Nephron (organoid): ENCODE measurements around the gene STK32C.
A peak's percentile ranks its signal among the peaks of the same experiment; 100 is the strongest.

Source experiments
- H3K27ac Mint-ChIP-seq, 3 experiments: 2 replicates each; pipeline ENCODE4 v1.8.0; 2020; ENCODE audit warnings: mixed read lengths in 3 of 3, mild to moderate bottlenecking in 2 of 3, moderate library complexity in 1 of 3
- H3K27me3 Mint-ChIP-seq: 2 replicates; pipeline ENCODE4 v1.8.0; 2021; ENCODE audit warnings: low read depth, mild to moderate bottlenecking, moderate library complexity, mixed read lengths
- H3K36me3 Mint-ChIP-seq: 2 replicates; pipeline ENCODE4 v1.8.0; 2020; ENCODE audit warnings: low read depth, mixed read lengths
- H3K4me1 Mint-ChIP-seq: 2 replicates; pipeline ENCODE4 v1.8.0; 2020; ENCODE audit warnings: mixed read lengths
- H3K4me3 Mint-ChIP-seq, 3 experiments: 2 replicates each; pipeline ENCODE4 v1.8.0; 2020; ENCODE audit warnings: mild to moderate bottlenecking in 3 of 3, mixed read lengths in 3 of 3, moderate library complexity in 2 of 3
- H3K9me3 Mint-ChIP-seq: 2 replicates; pipeline ENCODE4 v1.8.0; 2020; ENCODE audit warnings: mixed read lengths
- CTCF ChIP-seq, 3 experiments: fragments of 200-600 bp; sonication (generic); IDR thresholded peaks; one replicate each; pipeline ENCODE4 v1.5.0; 2021; ENCODE audit warnings: antibody characterized with exemption in 3 of 3; ENCODE audit not compliant: unreplicated experiment in 3 of 3

The STK32C gene

GRCh38 chr10:132290631-132291030 lies 17.1 kb downstream of the STK32C start:
- Mint-ChIP-seq H3K9me3 (peaks cover 14% of the 10 kb centered on the region), H3K27ac (no peak overlapping the region), H3K4me1 (peaks cover 5% of the 10 kb centered on the region), H3K4me3 (no peak overlapping the region), H3K36me3 (no peaks in the 10 kb centered on the region), H3K27me3 (peaks cover 14% of the 10 kb centered on the region)
- no peak for TF ChIP-seq CTCF (IDR thresholded peaks at IDR 0.05; ENCODE audit: unreplicated experiment in 3 of 3)

- Mint-ChIP-seq H3K9me3 (peaks cover 14% of the 10 kb centered on the region), H3K27ac (no peak overlapping the region), H3K36me3 (no peaks in the 10 kb centered on the region), H3K4me3 (no peak overlapping the region), H3K4me1 (no peaks in the 10 kb centered on the region), H3K27me3 (peaks cover 12% of the 10 kb centered on the region)
- TF ChIP-seq CTCF (IDR thresholded peaks at IDR 0.05; ENCODE audit: unreplicated experiment in 3 of 3), result no peak
Observed at GRCh38 chr10:132289439-132289838, 18.3 kb downstream of the STK32C start.

GRCh38 chr10:132283604-132284382 lies 24.0 kb downstream of the STK32C start:
- Mint-ChIP-seq H3K9me3 (peaks cover 10% of the 10 kb centered on the region), H3K4me1 (peaks cover 16% of the 10 kb centered on the region), H3K36me3 (no peaks in the 10 kb centered on the region), H3K27me3 (peaks cover 35% of the 10 kb centered on the region), H3K4me3 (no peak overlapping the region), H3K27ac (no peak overlapping the region)
- TF ChIP-seq CTCF (IDR thresholded peaks at IDR 0.05; ENCODE audit: unreplicated experiment in 3 of 3), result no peak

- peaks cover 32% of the 10 kb centered on the region for H3K27me3 Mint-ChIP-seq
- no peak overlapping the region for H3K27ac Mint-ChIP-seq
- H3K4me1 Mint-ChIP-seq, result peaks cover 19% of the 10 kb centered on the region
- H3K9me3 Mint-ChIP-seq, result peaks cover 7% of the 10 kb centered on the region
- H3K4me3 Mint-ChIP-seq, result peak overlapping the region in 1 of 3 experiments; percentile 19
- no peaks in the 10 kb centered on the region for H3K36me3 Mint-ChIP-seq
- TF ChIP-seq CTCF (IDR thresholded peaks at IDR 0.05; ENCODE audit: unreplicated experiment in 3 of 3), result no peak
Observed at GRCh38 chr10:132282667-132283603, 24.8 kb downstream of the STK32C start.

- H3K27me3 Mint-ChIP-seq, result peaks cover 32% of the 10 kb centered on the region
- H3K27ac Mint-ChIP-seq, result no peak overlapping the region
- peak overlapping the region in 1 of 3 experiments; percentile 19 for H3K4me3 Mint-ChIP-seq
- TF ChIP-seq CTCF (IDR thresholded peaks at IDR 0.05; ENCODE audit: unreplicated experiment in 3 of 3), result no peak
- peaks cover 21% of the 10 kb centered on the region for H3K4me1 Mint-ChIP-seq
- H3K9me3 Mint-ChIP-seq, result peaks cover 3% of the 10 kb centered on the region
- H3K36me3 Mint-ChIP-seq, result no peaks in the 10 kb centered on the region
Observed at GRCh38 chr10:132281915-132282666, 25.7 kb downstream of the STK32C start.
